SH-SY5Y (cell line): Measurements from ENCODE around the gene PSPH.

Source experiments
- GATA2 ChIP-seq: IDR thresholded peaks from 2 replicates; pipeline ENCODE4 v1.6.1; 2011; ENCODE audit warnings: mild to moderate bottlenecking, low read depth, low read length
- GATA3 ChIP-seq: IDR thresholded peaks from 2 replicates; pipeline ENCODE4 v1.6.1; 2011; ENCODE audit warnings: low read depth, mild to moderate bottlenecking, low read length, moderate library complexity

PSPH gene

DNA sequence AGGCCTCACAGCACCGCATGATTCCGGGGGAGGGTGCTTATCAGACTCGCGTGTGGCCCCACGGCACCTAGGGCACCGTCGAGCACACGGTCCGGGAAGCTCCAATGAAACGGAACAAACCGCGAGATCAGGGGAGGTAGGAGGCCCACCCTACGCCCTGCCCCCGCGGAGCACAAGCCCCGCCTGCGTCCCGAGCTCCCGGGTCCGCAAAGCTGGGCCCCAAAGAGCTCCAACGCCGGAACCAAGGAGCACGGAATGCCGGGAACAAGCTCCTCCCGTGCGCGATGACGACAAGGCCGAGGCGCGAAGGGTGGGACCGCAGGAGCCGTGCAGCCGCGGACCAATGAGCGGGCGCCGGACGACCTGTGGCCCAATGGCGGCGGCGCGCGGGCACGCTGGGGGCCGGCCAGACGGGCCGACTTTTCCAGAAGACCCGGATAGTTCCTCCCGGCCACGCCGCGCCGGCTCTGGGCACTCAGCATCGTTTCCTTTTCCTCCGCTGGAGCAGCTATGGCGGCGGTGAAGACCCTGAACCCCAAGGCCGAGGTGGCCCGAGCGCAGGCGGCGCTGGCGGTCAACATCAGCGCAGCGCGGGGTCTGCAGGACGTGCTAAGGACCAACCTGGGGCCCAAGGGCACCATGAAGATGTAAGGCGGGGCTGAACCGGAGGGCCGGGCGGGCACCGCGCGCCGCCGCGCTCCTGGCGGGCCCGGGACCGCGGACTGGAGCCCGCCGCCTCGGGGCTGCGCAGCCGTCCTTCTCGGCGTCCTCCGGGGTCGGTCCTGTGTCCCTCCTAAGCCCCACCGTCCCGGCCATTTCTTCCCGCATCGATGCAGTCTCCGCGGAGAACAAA lies at the start of gene PSPH, which contains the start of gene CCT6A:
Gene PSPH, minus strand, starts transcription at position 106 of the 853 bp plus-strand sequence. CDS start 30,232 bp downstream, outside the sequence.
Gene CCT6A, plus strand, starts transcription at position 427 of the 853 bp plus-strand sequence. Its CDS starts 84 bp downstream, at position 511.
- TF ChIP-seq GATA2 (peak; percentile 44), GATA3 (no peak)

DNA sequence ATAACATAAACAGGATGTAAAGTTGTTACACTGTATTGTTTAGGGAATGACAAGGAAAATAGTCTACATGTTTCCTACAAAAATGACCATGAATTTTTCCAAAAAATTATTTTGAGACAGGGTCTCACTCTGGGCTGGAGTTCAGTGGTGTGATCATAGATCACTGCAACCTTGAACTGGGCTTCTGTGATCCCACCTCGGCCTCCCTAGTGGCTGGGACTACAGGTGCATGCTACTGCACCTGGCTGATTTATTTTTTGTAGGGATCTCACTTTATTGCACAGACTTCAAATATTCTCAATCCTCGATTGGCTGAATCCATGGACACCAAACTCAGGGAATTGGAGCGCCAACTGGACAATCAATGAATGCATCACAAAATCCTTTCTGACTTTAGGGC lies 48.4 kb upstream of the PSPH start:
- TF ChIP-seq GATA3 (no peak), GATA2 (no peak)

DNA sequence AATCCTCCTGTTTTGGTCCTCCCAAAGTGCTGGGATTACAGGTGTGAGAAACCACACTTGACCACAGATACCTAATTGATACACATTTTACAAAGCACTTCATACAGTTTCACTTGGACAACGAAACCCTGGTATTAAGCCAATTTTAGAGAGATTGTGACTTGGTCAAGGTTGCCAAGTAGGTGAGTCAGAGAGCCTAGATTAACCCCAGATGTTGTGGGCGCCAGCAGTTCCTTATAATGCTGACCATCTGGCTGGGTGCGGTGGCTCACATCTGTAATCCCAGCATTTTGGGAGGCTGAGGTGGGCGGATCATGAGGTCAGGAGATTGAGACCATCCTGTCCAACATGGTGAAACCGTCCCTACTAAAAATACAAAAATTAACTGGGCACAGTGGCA lies 46.5 kb upstream of the PSPH start:
- no peak for TF ChIP-seq GATA3
- no peak for TF ChIP-seq GATA2

DNA sequence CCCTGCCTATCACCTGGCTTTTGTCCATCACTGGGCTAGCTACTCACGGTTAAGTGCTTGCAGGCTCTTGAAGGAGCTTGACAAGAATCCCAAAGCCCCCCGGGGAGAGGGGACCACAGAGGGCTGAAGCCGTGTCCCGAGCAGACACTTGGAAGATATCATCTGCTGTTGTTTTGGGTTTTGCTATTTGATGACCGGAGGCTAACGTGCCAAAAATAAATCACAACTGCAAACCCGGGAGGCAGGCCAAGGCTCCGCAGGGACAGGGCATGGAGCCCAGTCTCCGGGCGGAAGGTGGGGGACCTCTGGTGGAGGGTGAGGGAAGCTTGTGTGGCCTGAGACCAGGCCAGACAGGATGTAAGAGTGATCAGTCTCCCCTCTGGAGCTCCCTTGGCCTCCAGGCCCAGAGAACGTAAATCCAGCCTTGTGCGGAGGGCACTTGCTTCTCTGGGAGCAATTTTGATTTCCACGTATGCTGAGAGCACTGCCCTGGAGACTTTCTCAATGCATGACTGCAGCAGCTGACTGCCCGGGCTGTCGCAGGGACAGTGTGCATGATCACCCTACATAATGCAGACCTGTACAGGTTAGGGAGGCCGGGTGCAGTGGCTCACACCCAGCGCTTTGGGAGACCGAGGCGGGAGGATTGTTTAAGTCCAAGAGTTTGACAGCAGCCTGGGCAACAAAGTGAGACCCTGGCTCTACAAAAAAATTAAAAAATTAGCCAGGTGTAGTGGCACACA lies 41.7 kb upstream of the PSPH start, which contains the start of gene PHKG1:
Gene PHKG1, minus strand, starts transcription at position 164 of the 743 bp plus-strand sequence. CDS start 4,011 bp downstream, outside the sequence.
- no peak for TF ChIP-seq GATA2
- TF ChIP-seq GATA3 = no peak

DNA sequence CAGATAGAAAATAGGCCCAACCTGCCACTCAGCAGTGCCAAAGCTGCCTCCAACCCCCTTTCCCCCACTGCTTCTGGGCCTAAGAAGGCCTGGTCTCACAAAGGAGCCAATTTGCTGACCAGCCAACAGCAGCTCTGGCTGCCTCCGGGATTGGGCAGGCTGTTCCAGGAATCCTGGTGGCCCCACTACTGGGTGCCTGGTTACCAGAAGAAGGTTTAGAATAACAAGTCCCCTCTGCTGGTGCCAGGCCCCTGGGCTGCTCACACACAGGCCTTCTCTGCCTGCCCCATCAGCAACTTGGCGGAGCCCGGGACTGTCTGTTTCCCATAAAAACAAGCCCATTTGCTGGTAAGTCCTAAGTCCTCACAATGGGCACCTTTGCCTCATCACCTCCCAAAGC lies 40.3 kb upstream of the PSPH start:
- TF ChIP-seq GATA2 (no peak), GATA3 (no peak)

DNA sequence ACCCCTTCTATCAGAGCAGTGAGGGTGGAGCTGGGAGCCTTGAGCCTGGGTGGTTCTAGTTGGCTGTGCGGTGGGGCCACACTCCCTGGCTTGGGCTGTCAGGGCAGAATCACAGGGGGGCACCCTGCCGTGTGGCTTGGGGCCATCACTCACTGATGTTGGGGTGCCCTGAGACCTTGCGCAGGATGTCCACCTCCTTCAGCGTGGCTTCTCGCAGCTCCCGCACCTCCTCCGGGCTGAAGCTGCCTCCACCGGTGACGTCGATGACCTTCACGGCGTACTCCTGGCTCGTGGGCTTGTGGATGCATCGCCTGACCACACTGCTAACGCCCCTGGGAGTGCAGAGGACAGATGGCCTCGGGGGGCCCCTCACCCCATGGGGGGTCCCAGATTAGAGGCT lies 36.2 kb upstream of the PSPH start:
- TF ChIP-seq GATA3 (no peak), GATA2 (no peak)

DNA sequence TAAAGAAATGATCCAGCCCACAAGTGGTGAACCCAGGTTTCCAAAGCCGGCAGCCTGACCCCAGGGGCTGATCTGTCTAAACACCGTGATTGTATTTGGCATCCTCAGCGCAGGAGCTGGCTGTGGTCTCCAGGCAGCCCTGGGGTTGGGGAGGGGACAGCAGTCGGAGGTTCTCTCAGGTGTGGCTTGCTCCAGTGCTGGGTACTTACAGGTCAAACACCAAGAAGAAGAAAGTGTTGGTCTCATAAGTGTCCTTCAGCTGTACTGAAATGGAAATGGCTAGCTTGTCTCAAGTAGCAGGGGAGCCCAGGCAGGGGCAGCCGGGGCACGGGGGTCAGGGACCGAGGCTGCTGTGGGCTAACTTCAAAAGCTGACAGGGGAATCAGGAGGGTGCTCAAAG lies 35.5 kb upstream of the PSPH start:
- TF ChIP-seq GATA2 = no peak
- no peak for TF ChIP-seq GATA3

DNA sequence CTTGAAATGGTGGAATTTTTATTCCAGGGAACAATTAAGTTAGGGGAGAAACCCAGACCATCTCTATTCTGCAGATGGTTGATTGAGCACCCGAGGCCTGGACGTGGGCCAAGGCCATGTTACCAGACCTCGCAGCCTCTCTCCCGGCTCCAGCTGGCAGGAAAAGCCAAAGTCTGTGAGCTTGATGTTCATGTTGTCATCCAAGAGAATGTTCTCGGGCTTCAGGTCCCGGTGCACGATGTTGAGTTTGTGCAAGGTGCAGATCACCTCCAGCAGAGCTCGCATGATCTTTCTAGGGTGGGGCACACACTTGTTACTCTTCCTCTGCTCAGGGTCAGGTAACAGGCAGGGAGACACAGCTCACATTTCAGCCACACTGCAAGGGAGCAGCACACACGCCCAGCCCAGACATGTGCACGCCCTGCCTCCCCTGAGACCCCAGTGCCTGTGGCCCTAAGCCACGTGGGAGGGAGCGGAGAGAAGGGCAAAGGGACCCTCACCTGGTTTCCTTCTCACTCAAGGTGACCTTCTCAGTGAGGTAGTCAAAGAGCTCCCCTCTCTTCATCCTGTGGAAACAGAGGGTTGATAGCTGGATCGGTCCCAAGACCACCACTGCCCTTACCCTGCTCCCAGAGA lies 32.0 kb upstream of the PSPH start:
- TF ChIP-seq GATA3 = no peak
- 0 out of 2 replicates have a peak, but pooled peaks have one; percentile 18 for TF ChIP-seq GATA2

DNA sequence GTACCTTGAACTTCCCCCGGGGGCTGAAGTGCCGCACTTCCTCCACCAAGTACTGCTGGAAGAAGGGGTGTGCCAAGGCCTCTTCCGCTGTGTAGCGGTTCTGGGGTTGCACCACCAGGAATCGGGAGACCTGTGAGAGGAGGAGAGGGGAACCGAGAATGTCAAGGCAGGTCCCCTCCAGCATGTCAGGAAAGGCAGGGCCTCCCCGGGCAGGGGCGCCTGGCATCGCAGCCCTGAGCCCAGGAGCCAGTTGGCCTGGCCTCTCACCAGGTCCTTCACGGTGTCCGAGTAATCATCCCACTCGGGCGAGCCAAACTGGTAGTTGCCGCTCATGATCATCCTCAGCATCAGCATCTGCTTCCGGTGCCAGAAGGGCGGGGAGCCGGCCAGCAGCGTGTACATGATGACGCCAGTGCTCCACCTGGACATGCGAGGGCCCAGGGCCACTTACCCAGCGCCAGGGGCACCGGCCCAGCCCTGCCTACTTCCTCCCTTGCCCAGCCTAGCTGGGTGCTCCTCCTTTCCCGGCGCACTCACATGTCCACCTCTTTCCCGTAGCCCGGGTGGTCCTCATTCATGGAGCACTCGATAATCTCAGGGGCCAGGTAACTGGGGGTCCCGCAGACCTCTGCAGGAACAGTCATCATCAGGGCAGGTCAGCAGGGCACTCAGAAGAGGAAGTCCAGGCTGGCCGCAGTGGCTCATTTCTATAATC lies 30.5 kb upstream of the PSPH start:
- TF ChIP-seq GATA2 = no peak
- no peak for TF ChIP-seq GATA3

DNA sequence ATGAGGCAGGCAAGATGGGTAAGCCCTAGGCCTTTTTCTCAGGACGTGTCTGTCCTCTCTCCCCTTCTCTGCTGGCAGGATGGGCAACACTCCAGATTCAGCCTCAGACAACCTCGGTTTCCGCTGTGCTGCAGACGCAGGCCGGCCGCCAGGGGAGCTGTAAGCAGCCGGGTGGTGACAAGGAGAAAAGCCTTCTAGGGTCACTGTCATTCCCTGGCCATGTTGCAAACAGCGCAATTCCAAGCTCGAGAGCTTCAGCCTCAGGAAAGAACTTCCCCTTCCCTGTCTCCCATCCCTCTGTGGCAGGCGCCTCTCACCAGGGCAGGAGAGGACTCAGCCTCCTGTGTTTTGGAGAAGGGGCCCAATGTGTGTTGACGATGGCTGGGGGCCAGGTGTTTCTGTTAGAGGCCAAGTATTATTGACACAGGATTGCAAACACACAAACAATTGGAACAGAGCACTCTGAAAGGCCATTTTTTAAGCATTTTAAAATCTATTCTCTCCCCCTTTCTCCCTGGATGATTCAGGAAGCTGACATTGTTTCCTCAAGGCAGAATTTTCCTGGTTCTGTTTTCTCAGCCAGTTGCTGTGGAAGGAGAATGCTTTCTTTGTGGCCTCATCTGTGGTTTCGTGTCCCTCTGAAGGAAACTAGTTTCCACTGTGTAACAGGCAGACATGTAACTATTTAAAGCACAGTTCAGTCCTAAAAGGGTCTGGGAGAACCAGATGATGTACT lies 28.4 kb upstream of the PSPH start:
- no peak for TF ChIP-seq GATA3
- no peak for TF ChIP-seq GATA2

DNA sequence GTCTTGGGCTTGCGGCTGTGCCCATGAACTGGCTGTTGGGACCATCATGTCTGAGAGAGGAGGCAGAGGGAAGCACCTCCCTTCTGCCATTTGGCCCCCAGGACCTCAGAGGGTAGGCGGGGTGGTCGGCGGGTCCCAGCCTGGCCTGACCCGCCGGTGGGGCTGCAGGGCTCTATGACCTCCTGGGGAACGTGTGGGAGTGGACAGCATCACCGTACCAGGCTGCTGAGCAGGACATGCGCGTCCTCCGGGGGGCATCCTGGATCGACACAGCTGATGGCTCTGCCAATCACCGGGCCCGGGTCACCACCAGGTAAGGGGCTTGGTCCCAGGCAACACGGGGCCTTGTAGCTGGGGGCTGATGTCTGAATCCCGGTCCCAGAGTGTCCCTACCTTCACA lies 27.0 kb upstream of the PSPH start:
- TF ChIP-seq GATA3 (no peak), GATA2 (no peak)

DNA sequence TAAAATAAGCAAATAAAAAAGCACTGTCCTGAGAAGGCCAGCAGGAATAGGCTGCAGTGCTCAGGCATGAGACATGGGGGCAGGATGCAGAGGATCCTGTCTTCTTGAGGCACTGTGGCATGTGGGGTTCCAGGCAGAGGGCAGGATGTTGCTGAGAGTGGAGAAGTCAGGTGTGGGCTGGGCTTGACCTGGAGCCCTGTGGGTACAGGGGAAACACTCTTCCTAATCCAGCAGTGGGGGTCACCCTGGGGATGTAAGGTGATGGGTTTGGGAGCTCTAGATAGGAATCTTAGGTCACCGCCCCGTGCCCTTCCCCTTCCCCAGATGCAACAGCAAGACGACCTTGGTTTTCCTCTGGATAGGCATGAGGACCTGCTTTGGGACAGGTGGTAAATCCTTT lies 26.4 kb upstream of the PSPH start:
- TF ChIP-seq GATA3 = no peak
- TF ChIP-seq GATA2 = no peak

DNA sequence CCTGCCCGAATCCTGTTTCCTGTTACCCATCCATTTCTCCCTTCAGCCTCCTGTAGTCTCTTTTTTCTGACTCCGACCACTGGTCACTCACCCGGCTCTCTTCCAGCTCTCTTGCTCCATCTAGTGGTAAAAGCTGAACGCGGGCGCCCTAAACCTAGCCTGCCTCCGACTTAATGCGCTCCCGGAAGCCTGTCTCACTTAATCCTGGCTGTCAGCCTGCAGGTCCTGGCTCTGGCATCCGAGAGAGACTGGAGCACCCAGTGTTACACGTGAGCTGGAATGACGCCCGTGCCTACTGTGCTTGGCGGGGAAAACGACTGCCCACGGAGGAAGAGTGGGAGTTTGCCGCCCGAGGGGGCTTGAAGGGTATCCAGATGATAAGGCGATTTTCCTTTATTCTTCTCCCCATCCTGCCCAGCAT lies 23.1 kb upstream of the PSPH start:
- TF ChIP-seq GATA2 (no peak), GATA3 (no peak)
